ENCODE measurements around the gene S100A4. TPM values are rescaled to one million over a fixed set of nuclear protein-coding genes. Genes with fewer than 3 reads are reported as not detected.

S100A4 gene
- total and polyA plus RNA-seq, 2 experiments from 2014 or later: 14.2 to 36.0 TPM

GRCh38 chr1:153506386-153506785, 39.2 kb downstream of the S100A4 start (continued):
- TF ChIP-seq STAT1 (IDR thresholded peaks at IDR 0.05; ENCODE audit: unreplicated experiment): no peak

- Histone ChIP-seq H3K27ac (ENCODE audit: low read depth) (no peak overlapping the region), H2AFZ (no peak overlapping the region), H3K9me2 (ENCODE audit: insufficient read depth) (no peaks in the 10 kb centered on the region), H3K36me3 (ENCODE audit: insufficient read depth) (no peaks in the 10 kb centered on the region), H4K20me1 (replicated peaks; ENCODE audit: insufficient read depth) (no peaks in the 10 kb centered on the region), H3K79me2 (replicated peaks; ENCODE audit: insufficient read depth) (no peaks in the 10 kb centered on the region), H3K4me3 (no peak overlapping the region), H3K27me3 (ENCODE audit: insufficient read depth) (no peaks in the 10 kb centered on the region), H3K4me1 (ENCODE audit: insufficient read depth) (no peaks in the 10 kb centered on the region), H3F3A (replicated peaks; ENCODE audit: low read depth) (no peaks in the 10 kb centered on the region), H3K4me2 (no peak overlapping the region)
- Mint-ChIP-seq H3K27ac (no peak overlapping the region), H3K36me3 (ENCODE audit: low read depth) (no peaks in the 10 kb centered on the region), H3K4me3 (no peak overlapping the region), H3K27me3 (ENCODE audit: insufficient read depth, low read depth, poor library complexity) (peaks cover 2% of the 10 kb centered on the region), H3K9me3 (no peaks in the 10 kb centered on the region), H3K4me1 (peaks cover 6% of the 10 kb centered on the region; the same call in 2 of the 3 replicates)
- DNase-seq (ENCODE audit: low spot score) (no peak), ATAC-seq (no peak)
- TF ChIP-seq ZNF114 (CRISPR knock-in tag; IDR thresholded peaks at IDR 0.05): no peak
- no peak for TF ChIP-seq ETS1 (IDR thresholded peaks at IDR 0.05)
- TF ChIP-seq NANOG (IDR thresholded peaks at IDR 0.05; ENCODE audit: borderline replicate concordance): no peak
- no peak for TF ChIP-seq EZH2 (IDR thresholded peaks at IDR 0.05; ENCODE audit: low read depth, unreplicated experiment)
- TF ChIP-seq ZNF462 (CRISPR knock-in tag; IDR thresholded peaks at IDR 0.05): no peak
- no peak for TF ChIP-seq REST (IDR thresholded peaks at IDR 0.05; ENCODE audit: unreplicated experiment)
- no peak for TF ChIP-seq ZNF331 (CRISPR knock-in tag; IDR thresholded peaks at IDR 0.05; ENCODE audit: low read depth)
- TF ChIP-seq STAT1 (IDR thresholded peaks at IDR 0.05; ENCODE audit: unreplicated experiment): no peak
- no peak for TF ChIP-seq CTCF (conservative IDR thresholded peaks at IDR 0.05; ENCODE audit: low read depth in 2 of 2)
- no peak for TF ChIP-seq JUNB (IDR thresholded peaks at IDR 0.05; ENCODE audit: unreplicated experiment)
- TF ChIP-seq POLR2AphosphoS5 (IDR thresholded peaks at IDR 0.05; ENCODE audit: low read depth): no peak
- TF ChIP-seq EZH2phosphoT487 (IDR thresholded peaks at IDR 0.05; ENCODE audit: unreplicated experiment): no peak
- no peak for TF ChIP-seq CREB1 (CRISPR knock-in tag; IDR thresholded peaks at IDR 0.05; ENCODE audit: low read depth)
Observed at GRCh38 chr1:153505576-153505975, 40.0 kb downstream of the S100A4 start.

Data from GM23338 (cell line).